OCI-LY3 (cell line): ENCODE measurements around the gene TCF3.

Source experiments
- CTCF ChIP-seq: fragments of 200-600, 300-600 bp; sonication (generic); IDR thresholded peaks from 2 replicates; pipeline ENCODE4 v1.5.1; 2014; ENCODE audit warnings: antibody characterized with exemption, low read length, low read depth
- EZH2phosphoT487 ChIP-seq: fragments of 200-600 bp; shearing (Covaris generic); IDR thresholded peaks from 2 replicates; pipeline ENCODE4 v1.6.1; 2018; ENCODE audit warnings: antibody characterized with exemption, mixed run types, low read depth

GRCh38 chr19:1671716-1672037, 19.3 kb upstream of the TCF3 start:
- TF ChIP-seq CTCF: no peak
- no peak for TF ChIP-seq EZH2phosphoT487
